WI38 (cell line): Measurements from ENCODE around the gene PABPN1L.

ENCODE experiments used
- H3K4me3 ChIP-seq: 2 replicates; pipeline ENCODE4 v1.5.1; 2011; ENCODE audit warnings: low read depth, mild to moderate bottlenecking, control low read depth, low read length
- CTCF ChIP-seq: IDR thresholded peaks from 2 replicates; pipeline ENCODE4 v1.5.1; 2012; ENCODE audit warnings: low read depth, mild to moderate bottlenecking, control low read depth, low read length

The PABPN1L gene

GRCh38 chr16:88866151-88866920, at the start of gene PABPN1L:
TSS of gene PABPN1L (minus strand) at chr16:88866660. CDS start at chr16:88866606, 54 bp downstream.
- H3K4me3 ChIP-seq = no peak within 1 kb of the TSS
- no peak for TF ChIP-seq CTCF

- no peak for TF ChIP-seq CTCF
- H3K4me3 ChIP-seq = no peak overlapping the region
Measured at GRCh38 chr16:88915639-88916327, 49.3 kb upstream of the PABPN1L start.

GRCh38 chr16:88914750-88915368, 48.4 kb upstream of the PABPN1L start:
- H3K4me3 ChIP-seq = no peak overlapping the region
- no peak for TF ChIP-seq CTCF

- no peak overlapping the region for H3K4me3 ChIP-seq
- no peak for TF ChIP-seq CTCF
Measured at GRCh38 chr16:88913870-88914269, 47.4 kb upstream of the PABPN1L start.

GRCh38 chr16:88913001-88913612, 46.6 kb upstream of the PABPN1L start:
- no peak overlapping the region for H3K4me3 ChIP-seq
- no peak for TF ChIP-seq CTCF

- no peak overlapping the region for H3K4me3 ChIP-seq
- no peak for TF ChIP-seq CTCF
Measured at GRCh38 chr16:88912556-88912955, 46.1 kb upstream of the PABPN1L start.
